Measurements from ENCODE around the gene IFITM2.

The IFITM2 gene

GRCh38 chr11:281486-282161 lies 26.0 kb upstream of the IFITM2 start:
- DNase-seq (ENCODE audit: low read depth): no peak

GRCh38 chr11:282171-282570 lies 25.4 kb upstream of the IFITM2 start:
- DNase-seq (ENCODE audit: low read depth): no peak

GRCh38 chr11:282630-283360 lies 24.8 kb upstream of the IFITM2 start:
- DNase-seq (ENCODE audit: low read depth): no peak

DNA sequence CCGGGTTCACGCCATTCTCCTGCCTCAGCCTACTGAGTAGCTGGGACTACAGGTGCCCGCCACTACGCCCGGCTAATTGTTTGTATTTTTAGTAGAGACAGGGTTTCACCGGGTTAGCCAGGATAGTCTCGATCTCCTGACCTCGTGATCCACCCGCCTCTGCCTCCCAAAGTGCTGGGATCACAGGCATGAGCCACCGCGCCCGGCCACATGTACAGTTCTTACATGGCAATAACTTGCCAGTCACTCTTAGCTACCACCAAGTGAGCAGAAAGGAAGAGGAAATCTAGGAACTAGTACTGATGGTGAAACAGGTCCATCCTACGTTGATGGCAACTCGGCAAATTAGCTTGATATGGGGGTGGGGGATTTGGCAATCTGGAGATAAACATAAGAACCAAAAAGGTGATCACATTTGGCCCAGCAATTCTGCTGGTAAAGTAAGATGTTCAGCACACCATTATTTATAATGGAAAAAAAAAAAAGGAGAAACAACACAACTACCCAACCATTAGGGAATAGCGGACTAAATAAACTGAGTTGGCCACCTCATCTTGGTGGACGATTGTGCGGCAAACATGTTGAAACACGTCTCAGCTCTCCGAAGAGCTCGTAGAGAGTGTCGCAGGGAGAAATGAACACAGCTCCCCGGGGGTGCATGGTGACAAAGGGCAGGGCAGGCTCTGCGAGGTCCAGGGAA lies 24.1 kb upstream of the IFITM2 start:
- DNase-seq (ENCODE audit: low read depth): no peak

DNA sequence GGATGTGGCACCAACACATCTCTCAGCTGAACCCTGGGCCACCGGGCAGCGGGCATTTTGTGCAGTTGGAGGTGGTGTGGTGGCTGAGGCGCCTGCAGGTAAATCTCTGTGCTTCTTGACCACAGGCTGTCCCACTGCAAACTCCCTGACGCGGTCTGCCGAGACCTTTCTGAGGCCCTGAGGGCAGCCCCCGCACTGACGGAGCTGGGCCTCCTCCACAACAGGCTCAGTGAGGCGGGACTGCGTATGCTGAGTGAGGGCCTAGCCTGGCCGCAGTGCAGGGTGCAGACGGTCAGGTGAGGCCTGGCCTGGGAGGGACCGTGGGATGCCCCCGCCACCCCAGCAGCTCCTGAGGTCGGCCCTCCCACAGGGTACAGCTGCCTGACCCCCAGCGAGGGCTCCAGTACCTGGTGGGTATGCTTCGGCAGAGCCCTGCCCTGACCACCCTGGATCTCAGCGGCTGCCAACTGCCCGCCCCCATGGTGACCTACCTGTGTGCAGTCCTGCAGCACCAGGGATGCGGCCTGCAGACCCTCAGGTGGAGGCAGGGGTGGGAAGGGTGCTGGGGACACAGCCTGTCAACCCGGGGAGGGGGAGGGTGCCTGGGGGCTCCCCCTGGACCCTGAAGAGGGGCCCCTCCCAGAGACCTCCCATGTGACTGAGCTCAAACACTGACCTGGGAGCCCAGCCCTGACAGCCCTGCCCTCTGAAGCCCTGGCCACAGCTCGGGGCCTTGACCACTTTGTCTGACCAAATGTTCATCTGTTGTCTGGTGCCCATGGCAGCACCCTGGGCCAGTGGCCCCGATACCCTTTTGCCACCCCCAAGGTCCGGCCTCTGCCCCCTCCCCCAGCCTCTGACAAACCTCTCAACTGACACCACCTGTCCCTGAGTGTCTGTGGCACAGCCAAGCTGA lies 23.3 kb upstream of the IFITM2 start:
- no peak for DNase-seq (ENCODE audit: low read depth)

DNA sequence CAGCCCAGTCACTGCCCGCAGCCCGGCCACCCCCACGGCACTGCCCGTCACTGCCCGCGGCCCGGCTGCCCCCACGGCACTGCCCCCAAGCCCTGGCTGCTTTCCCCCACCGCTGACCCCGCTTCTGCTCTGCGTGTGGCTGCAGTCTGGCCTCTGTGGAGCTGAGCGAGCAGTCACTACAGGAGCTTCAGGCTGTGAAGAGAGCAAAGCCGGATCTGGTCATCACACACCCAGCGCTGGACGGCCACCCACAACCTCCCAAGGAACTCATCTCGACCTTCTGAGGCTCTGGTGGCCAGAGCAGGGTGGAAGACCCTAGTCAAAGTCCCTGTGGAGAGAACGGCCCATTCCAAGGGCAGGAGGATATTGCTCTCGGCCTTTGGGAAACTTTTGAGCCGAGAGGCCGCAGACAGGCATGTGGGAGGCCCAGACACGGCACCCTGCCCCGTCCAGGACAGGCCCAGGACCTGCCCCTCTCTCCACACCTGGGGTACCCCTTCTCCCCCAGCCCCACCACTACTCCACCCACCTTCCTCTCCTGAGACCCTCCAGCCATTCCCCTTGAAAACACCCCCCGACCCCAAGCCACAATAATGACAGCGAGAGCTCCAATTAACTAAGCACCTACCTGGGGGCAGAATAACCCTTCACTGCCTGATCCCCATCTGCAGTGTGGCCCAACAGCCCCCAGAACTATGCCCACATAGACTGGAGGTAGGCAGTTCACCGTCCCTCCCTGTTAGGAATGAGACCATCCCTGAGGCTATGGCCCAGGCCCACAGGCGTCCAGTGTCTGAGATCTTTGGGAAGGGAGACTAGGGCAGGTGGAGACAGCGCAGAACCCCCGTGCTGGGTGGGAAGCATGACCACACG lies 22.4 kb upstream of the IFITM2 start:
- no peak for DNase-seq (ENCODE audit: low read depth)

DNA sequence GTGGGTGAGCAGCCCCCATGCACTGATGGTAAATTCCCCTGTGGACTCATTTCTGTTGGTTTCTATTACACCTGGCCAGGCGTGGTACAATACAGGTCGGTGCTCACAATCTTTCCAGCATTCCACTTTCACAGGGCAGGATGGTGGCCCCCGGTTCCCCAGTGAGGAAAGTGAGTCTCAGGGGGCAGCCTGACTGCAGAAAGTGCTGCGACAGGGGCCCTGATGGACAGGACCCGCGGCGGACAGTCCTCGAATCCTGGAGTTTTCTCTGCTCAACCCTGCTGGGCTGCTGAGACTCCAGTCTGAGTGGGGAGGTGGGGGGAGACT lies 21.8 kb upstream of the IFITM2 start:
- no peak for DNase-seq (ENCODE audit: low read depth)

GRCh38 chr11:286977-287820 lies 20.4 kb upstream of the IFITM2 start:
- DNase-seq (ENCODE audit: low read depth): peak; percentile 65

- DNase-seq (ENCODE audit: low read depth): peak; percentile 60
Measured at GRCh38 chr11:287821-288477, 19.7 kb upstream of the IFITM2 start.

DNA sequence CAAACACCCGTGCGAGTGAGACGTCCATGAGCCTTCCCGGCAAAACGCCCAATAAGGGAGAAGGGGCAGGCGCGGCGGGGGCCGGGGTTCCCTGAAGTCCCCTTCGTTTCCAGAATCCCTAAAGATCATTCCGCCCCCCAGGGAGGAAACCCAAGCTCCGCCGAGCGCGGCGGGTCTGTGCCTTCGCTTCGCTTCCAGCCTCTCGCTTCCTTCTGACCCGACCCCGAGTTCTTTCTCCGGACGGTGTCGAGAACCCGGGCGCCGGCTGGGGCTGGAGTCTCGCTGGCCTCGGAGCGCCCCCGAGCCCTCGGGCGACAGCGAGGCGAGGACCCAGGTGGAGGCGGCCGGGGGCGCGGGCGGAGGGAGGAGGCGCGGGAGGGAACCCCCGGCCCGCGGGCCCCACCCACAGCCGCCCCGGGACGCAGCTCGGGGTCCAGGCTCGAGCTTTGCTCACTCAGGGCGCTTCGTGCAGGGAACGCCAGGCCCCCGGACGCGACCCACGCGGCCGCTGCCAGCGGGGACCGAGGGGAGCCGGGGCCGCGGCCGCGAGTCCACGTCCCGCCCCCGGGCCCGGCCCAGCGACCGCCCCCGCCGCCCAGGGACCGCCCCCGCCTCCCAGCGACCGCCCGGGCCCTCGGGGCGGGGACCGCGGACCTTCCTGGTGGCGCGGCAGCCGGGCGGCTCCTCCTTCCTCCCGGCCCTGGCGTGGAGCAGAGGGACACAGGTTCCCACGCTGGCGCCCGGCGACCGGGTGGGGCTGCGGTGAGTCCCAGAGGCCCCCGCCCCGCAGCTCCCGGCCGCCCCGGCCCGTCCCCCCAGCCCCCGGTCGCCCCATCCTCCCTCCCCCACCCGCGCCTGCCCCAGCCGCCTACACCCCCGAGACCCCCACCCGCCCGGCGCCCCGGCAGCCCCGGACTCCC lies 18.9 kb upstream of the IFITM2 start, which contains the start of gene PGGHG:
Gene PGGHG, plus strand, starts transcription at position 649 of the 920 bp plus-strand sequence. CDS start 691 bp downstream, outside the sequence.
- DNase-seq (ENCODE audit: low read depth): no peak

DNA sequence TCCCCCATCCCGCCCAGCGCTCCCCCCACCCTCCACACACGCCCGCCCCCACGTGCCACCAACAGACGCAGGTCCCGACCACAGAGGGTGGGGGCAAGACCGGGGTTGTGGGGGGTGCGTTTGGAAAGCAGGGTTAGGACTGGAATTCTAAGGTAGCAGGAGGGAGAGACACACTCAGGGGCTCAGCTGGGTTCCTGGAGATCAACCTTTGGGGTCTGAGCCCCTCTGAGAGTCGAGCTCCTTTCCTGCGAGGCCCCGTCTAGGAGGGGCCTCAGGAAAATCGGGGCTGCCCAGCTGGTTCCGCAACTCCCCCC lies 18.3 kb upstream of the IFITM2 start:
- DNase-seq (ENCODE audit: low read depth): no peak

- no peak for DNase-seq (ENCODE audit: low read depth)
Measured at GRCh38 chr11:289712-290620, 17.6 kb upstream of the IFITM2 start.

- DNase-seq (ENCODE audit: low read depth): no peak
Measured at GRCh38 chr11:290621-291231, 16.9 kb upstream of the IFITM2 start.

DNA sequence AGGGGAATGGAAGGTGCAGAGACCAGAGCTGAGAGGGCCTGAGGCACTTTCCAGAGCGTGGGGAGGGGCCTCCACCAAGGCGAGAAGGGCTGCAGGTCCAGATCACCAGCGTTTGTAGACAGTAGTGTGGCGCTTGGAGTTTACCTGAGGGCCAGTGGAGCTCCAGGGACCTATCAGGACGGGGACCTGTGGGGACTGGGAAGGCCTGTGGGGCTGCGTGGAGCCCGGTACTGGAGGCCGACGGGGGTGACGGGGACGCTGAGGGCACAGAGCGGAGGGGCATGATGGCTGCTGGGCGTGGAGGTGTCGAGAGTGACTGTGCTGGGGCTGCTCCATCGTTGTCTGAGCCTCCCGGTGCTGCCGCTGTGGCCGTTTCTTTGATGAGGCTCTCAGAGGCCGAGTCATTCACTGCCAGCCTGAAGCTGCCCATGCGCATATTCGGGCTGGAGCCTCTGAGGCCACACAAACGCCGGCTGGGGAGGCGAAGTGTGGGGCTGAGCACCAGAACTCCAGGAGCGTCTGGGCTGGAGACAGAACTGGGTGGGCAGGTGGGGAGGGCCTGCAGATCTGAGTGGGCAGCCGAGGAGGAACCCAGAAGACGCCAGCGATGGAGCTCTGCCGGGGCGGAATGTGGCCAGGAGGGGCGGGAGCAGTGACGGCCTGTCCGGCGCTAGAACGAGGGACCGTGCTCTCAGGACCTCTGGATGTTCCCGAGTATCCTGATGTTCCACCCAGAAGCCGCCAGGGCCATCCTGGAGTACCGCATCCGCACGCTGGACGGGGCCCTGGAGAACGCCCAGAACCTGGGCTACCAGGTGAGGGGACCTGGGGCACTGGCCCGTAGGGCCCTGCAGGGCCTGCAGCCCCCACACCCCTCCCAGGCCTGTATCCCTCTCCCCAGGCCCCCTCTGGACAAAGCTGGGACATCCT lies 16.1 kb upstream of the IFITM2 start:
- no peak for DNase-seq (ENCODE audit: low read depth)

GRCh38 chr11:292211-293121 lies 15.2 kb upstream of the IFITM2 start:
- no peak for DNase-seq (ENCODE audit: low read depth)
